HG03025 (cell line): ENCODE results near the gene OR5K1.
A peak's percentile ranks its signal among the peaks of the same experiment; 100 is the strongest.

Experiments used
- ATAC-seq: cut with Tn5 transposase; IDR thresholded peaks from one replicate; pipeline ENCODE4 v1.9.1; 2021; ENCODE audit warnings: mild to moderate bottlenecking, moderate library complexity; ENCODE audit not compliant: unreplicated experiment, low FRiP score

The OR5K1 gene

DNA sequence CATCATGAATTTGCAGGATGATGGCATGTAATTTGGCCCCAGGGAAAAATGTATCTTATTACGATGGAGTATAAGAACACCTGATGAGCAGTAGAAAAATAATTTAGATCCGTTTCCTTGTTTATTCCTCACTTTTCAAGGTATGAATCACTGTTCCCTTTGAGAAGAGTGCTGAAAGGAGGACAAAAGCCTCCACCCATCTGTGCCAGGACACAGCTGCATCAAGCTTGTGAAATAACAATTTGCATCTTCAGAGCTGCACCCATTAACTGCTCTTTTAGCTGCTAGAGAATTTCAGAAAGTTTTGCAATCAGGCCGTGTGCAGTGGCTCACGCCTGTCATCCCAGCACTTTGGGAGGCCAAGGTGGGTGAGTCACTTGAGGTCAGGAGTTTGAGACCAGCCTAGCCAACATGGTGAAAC lies 50.1 kb downstream of the OR5K1 start:
- ATAC-seq = no peak

DNA sequence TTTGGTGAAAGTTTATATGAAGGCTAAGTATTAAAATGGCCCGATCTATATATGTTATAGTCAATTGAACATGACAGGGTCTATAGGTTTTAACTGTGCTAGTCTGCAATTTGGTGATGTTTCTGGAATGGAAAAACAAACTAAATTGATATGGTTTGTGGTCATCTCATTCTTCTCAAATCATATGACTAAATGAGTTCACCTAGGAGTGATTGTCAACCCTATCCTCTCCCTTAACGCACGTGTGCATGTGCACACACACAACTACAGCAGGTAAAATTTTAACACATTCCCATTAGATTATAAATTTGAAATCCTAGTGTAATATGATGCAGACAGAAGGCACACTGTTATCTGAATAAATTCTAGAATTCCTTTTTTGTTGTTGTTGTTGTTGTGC lies 50.7 kb downstream of the OR5K1 start:
- ATAC-seq = no peak

DNA sequence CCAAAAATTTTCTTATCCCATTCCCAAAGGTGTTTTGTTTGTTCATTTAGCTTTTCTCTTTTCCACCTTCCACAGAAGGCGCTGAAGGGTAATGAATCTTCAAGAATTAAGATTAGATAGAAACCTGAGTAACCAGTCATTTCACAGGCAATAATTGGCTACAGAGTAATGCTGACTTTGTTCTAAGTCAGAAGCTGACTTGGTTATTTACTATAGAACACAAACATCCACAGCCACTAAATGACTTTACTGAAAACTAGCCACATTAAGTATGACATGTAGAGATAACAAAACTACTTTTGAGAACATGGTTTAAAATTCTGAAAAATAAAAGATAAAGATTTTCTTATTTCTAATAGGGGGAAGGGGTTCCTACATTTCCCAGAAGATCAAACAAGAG lies 51.9 kb downstream of the OR5K1 start:
- no peak for ATAC-seq

DNA sequence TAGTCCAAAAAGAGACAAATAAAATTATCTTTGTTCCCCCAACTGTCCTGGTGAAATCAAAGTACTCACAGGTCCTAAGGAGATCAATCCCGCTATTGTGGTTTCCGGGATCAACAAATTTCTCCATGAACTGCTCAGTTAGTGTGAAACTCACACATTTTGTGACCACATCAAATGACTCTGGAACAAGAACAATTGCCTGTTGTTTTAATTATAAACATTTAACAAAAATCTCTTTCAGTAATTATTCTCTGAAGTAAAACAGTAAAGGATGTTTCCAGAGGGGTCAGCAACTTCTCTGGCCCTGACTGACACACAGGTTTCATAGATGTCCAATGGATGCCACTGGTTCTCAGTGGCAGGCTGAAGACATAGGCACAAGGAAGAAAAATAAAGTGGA lies 55.8 kb downstream of the OR5K1 start:
- ATAC-seq = no peak

DNA sequence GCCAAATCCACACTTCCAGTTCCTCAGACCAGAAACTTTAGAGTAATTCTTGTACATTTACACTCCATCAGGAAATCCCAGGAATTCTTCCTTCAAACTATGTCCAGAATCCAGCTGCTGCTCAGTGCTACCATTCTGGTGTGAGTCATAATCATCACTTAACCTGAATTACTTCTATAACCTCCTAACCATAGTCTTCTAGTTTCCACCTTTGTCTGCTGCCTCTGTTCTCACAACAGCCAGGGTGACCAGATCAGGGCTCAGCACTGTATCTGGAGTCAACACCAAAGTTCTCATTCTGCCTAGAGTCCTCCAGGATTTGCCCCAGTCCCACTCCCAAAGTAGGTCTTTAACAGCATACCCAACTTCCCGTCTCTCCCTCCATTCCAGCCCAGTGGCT lies 56.4 kb downstream of the OR5K1 start:
- no peak for ATAC-seq

DNA sequence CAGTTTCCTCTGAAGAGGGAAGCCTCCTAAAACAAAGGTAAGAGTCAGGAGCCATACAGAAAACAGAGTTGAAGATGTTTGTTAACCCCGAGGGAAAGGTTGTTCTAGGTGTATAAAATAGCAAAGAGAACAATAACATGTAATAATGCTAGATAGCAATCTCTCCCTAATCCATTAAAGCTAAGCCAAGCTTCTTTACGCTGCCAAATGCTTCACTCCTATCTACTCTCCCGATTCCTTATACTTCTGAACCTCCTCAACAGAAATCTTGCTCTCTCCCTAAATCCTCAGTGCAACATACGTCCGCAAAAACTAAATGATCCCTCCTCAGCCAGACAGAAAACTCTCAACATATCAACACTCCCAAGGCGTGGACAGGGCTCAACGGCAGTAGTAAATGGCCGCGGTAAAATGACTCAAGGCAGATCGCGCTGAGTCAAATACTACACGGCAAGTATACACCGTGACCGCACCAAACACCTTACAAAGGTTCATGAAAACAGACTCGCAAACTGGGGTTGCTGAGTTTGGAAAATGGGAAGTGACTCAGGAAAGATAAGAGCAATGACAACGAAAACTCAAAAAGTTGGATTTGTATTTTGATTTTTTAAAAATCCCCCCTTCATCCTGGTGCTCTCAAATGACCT lies 59.0 kb downstream of the OR5K1 start:
- peak; percentile 55 for ATAC-seq
